GM21529 (cell line): ENCODE measurements around the gene HPCA.

Experiments used
- ATAC-seq: cut with Tn5 transposase; IDR thresholded peaks from one replicate; pipeline ENCODE4 v1.9.1; 2021; ENCODE audit not compliant: unreplicated experiment

Gene HPCA

DNA sequence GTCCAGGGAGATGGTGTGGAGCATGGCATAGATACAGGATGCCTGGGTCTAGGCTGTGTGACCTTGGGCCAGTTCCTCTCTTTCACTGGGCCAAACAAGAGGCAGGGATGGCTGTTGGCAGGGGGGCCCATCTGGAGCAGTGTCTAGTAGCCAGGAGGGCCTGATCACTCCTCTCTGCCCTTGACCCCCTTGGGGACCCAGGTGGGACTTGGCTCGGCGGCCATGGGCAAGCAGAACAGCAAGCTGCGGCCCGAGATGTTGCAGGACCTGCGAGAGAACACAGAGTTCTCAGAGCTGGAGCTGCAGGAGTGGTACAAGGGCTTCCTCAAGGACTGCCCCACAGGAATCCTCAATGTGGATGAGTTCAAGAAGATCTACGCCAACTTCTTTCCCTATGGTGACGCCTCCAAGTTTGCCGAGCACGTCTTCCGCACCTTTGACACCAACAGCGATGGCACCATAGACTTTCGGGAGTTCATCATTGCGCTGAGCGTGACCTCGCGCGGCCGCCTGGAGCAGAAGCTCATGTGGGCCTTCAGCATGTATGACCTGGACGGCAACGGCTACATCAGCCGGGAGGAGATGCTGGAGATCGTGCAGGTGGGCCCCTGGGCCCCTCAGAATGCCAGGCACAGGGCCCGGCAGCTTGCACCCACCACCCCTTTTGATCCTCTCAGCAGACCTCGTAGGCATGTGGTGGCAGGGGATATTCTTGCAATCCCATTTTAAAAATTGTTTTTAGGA lies 2.6 kb downstream of the HPCA start:
- ATAC-seq: no peak

DNA sequence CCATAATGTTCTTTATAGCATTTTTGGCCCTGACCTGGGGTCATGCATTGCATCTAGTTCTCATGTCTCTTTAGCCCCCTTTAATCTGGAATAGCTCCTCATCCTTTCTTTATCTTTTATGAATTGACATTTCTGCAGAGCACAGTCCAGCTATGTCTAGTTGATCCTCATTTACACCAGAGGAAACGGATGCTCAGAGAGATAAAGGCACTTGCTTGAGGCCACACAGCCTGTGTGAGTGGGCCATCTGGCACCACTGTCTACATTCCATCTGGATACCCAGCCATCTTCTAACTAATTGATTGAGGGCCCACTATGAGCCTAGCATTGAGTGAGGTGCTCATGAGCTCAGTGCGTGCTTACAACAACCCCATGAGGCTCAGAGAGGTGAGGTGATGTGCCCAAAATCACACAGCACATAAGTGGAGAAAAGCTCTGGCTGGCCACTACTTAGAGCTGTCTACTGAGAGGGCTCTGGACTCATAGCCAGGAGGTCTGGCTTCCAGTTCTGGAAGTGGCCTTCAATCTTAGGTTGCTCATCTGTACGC lies 3.5 kb downstream of the HPCA start:
- ATAC-seq: no peak

DNA sequence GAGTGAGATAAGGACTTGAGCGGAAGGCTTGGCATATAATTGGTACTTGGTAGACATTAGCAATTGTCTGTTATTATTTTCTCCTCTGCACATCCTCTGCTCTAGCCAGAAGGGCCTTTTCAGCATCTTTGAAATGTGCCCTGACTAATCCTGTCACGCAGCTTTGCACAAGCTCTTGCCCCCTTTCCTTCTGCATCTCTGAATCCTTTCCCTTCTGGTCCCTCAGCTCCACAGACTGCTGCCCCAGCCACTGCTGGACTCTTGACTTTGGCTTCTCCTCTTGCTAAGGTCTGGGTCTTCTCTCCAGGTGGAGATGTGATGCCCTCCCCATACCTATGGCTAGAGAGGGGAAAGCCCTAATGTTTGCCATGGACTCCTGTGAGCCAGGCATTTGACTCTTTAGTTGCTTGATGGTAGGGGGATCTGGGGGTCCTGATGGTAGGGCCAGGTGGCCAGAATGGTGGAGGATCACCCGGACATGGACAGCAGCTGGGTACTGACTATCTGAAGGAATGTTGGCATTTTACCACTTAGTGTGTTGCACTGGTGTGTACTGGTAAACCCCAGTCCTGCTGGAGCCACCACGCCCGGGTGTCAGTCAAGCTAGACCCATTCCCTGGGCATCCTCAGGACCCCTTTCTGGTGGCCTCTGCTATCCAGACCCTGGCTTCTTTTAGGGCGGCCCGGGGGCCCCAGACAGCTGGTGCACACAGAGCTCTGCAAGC lies 4.4 kb downstream of the HPCA start:
- ATAC-seq: no peak

DNA sequence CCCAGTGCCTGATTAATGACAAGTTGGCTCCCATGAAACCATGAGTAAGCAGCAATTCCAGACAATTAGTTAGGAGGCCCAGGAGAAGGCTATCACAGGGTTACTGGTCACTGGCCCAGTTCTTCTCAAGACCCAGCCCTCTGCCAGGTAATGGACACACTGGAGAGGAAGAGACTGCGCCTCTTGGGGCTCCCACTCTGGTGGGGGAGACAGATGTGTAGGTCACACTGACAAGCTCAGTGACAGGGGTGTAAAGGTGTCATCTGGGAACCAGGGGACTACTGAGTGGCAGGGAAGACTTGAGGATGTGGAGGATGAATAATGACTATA lies 4.9 kb downstream of the HPCA start:
- no peak for ATAC-seq

DNA sequence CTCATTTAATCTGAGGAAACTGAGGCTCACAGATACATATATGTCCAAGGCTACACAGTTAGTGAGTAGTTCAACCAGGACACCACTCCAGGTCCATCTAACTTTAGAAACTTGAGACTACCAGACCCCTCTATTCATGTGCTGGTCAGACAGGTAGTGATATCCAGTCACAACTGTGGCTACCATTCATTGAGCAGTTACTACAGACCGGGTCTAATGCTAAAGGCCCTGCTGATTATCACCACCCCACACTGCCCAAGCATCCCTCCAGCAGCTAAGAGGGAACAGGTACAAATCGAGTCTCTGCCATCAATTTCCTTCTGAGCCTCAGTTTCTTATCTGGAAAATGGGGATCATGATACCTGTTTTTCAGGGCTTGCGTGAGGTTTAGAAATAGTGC lies 5.3 kb downstream of the HPCA start:
- ATAC-seq: no peak

DNA sequence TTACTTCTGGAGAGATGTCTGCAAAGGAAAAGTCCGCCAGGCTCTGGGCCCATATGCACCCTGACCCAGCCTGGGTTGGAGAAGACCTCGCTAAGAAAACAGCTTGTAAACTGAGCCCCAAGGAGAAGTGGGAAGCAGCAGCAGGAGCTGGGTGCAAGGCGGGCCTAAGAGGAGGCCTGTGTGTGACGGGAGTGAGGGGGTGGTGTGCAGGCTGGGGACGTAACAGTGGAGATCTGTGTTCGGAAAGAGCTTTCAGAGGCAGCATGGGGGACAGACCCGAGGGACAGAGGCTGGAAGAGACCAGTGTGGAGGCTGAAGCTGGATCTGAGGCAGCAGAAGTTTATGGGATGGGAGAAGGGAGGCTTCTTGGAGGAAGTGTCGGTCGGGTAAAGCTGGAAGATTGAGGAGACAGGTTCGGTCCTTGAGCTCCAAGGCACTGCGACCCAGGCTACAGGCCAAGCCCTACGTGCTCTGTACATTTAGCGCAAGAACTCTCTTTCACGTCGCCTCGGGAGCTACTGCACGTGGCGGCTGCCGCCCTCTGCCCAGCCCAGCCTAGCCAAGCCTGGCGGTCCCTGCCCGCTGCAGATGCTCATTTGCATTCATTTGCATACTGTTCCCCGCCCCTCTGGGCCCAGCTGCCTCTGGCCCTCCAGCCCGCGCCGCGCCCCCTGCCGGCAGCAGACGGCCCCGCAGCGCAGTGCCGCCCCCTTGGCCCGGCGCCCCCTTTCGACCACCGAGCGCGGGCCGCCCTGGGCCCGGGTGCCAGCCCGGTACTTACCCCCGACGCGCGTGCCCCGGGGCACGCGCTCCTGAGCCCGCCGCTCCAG lies 6.3 kb downstream of the HPCA start:
- no peak for ATAC-seq

DNA sequence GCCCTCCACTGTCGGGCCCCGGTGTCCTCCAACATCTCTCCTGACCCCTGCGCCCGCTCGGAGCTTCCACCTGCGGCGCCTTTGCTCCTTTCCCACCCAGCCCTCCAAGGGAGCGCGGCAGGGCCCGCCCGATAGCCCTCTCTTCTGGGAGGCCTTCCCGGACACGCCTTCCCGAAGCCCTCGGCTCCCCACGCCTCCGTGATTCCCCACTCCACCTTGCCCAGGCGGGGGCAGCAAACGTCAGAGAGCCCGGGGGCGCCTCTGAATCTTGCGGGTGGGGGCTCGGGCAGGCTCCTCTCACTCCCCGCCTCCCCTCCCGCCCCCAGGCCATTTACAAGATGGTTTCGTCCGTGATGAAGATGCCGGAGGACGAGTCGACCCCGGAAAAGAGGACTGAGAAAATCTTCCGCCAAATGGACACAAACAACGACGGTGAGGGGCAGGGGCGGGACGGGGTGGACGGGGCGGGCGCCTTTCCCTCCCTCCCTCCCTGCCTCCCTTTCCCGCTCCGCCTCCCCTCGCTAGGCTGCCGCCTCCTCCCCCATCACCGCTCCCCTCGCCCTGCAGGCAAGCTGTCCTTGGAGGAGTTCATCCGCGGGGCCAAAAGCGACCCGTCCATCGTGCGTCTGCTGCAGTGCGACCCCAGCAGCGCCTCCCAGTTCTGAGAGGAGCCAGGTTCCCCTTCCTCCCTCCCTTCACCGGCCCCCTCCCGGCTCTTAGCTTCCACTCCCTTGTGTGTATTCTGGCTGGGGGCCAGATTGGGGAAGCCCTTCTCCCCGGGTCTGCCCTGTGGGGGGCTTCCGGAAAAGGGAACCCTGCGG lies 7.1 kb downstream of the HPCA start:
- no peak for ATAC-seq

DNA sequence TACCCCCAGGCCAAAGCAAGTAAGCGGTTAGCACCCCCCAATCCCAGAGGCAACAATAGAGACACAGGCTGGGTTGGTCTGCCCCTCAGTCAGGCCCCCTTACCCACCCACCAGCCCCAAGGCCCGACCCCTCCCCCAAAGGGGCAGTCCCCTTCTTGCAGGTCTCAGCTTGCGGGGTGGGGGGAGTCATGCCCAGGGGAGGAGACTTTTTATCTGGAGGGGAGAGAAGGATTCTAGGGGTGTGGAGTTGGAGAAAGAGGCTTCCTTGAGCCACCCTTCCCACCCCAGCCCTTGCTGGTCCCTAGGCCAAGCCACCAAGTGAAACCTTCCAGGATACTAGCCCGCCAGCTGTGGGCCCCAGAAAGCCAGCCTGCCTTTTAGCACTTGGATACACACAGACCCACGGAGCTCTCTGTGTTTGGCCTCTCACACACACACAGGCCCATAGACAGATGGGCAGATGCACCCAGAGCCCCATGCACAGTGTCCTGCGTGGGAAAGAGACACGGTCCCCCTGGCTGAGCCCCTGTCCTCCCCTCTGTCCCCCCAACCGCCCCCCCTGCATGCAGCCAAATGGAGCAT lies 7.8 kb downstream of the HPCA start:
- no peak for ATAC-seq

DNA sequence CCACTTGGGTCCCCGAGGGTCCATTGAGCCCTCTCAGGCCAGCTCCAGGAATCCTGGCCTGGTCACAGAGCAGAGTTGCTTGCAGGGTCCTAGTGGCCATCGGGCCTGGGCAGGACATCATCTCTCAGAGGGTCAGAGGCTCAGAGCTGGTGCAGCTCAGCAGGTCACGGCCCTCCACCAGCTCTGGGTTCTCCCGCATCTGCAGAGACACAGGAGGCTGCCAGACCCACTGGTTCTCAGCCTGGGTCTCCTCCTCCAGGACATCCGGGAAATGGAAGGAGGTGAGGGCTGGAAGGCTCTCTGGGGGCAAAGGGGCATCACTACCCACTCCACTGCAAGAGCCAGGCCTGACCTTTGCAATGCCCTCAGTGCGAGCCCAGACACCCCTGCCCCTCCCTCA lies 8.4 kb downstream of the HPCA start:
- ATAC-seq: no peak

DNA sequence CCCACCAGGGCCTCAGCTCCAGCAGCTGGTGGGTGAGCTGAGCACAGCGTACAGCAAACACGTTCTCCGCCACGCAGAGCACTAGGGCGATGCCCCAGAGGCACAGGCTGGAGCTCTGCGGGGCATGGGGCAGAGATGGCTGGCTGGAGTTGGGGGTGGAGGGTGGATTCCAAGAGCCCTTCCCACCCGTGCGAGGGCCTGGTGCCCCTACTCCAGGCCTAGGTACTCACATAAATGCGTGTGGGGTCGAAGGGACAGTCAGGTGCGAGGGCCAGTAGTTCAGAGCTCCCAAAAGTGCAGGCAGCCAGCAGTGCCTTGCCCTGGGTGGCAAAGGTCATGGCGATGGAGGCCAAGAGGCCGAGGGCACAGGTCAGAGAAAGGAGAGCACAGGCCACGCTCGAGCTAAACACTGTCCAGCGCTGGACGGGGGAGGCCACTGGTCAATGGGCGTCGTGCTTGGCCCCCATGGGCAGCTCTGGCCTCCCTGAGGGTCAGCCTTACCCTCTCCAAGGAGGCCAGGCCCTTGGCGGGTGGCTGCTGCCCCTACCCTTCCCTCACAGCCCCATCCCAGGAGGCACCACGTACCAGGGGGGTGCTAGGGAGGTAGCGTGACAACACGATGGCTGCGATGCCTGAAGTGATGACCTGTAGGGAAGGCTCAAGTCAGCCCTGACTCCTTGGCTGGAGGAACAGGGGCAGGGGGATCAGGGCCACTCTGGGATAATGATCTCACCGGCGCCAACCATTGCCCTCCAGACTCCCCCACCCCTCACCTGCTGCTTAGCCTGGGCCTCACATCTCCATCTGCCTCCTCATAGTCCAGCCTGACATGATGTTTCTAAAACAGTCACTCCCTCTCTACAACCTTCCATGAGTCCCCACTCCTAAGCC lies 9.3 kb downstream of the HPCA start:
- no peak for ATAC-seq

DNA sequence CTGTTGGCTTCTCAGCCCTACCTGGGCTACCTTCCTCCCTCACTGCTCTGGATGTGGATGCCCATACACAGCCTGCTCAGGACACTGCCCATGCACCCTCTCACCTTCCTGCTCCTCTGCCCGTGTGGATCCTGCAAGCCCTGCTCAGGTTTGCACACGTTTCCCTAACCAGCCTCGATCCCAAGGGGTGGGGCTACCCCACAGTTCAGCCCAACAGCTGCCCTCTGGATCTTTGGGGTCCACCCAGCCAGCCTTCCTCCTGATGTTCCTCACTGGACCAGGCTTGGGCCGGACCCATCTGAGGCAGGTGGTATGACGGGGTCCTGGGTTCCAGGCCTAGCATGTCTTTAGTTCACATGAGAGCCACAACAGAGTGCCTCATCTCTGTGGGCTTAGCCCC lies 10.2 kb downstream of the HPCA start:
- ATAC-seq: no peak

DNA sequence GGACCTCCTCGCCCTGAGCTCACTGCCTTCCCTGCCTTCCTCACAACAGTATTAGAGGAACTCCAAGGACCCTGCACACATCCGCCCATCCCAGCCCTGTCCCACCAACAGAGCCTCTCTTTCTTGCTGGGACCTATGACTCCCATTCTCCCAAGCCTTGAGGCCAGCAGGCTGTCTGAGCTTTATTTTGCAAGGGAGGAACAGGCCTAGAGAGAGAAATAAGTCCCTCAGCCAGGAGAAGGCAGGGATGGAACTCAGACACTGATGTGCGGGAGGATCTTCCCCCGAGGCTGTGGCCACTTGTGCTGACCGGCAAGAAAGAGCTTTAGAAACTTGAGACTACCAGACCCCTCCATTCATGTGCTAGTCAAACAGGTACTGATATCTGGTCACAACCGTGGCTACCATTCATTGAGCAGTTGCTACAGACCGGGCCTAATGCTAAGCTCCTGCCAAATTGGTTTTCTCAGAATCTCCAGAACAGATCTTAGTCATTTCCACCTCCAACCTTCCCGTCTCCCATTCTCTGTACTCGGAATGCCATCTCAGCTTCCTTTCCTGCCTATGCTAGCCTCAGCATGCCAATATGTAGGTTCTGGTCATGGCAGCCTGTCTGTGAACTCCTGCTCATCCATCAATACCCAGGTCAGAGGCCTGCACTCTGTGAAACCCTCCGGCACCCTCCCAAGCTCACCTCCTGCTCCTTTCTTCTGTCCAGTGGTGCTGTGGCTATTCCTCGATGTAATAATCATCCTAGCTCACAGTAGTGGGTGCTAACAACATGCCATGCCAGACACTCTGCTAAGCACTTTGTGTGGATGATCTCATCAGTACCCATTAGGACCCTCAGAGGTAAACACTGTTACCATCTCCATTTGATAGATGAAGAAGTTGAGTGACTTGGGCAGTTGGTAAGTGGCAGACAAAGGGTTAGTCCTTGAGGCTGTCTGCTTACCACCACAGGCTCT lies 11.1 kb downstream of the HPCA start:
- ATAC-seq: no peak

DNA sequence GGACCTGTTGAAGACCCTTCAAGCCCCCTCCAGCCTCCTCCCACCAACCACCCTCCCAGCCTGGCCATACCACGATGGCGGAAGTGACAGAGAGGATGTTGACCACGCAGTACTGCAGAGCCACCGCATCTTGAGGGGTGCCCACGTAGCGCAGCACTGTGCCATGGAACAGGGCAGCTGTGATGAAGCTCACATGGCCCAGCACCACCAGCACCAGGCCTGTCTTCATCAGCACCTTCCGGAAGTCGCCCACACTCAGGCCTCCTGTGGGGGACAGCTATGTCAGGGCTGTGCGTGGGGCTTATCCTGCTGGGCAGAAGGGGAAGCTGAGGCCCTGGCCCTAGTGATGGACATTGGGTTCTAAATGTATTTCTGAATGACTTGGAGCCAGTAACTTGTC lies 11.8 kb downstream of the HPCA start:
- no peak for ATAC-seq

DNA sequence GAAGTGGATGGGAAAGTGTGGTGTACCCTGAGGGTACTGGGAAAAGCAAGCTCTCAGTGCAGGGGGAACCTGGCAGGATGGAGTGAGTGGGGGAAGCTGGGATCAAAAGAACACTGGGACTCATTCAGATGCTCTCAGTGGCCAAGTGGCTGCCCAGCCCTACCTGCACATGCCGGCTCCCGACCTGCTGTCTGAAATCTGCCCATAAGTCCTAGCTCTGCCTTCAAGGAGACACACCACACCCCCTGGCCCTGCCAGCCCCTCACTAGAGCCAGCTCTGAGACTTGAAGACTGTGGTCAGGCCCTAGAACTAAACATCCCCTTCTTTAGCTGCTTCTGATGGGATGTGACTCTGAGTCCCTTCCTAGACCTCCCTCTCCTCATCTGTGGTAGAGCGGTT lies 12.7 kb downstream of the HPCA start:
- ATAC-seq: no peak

DNA sequence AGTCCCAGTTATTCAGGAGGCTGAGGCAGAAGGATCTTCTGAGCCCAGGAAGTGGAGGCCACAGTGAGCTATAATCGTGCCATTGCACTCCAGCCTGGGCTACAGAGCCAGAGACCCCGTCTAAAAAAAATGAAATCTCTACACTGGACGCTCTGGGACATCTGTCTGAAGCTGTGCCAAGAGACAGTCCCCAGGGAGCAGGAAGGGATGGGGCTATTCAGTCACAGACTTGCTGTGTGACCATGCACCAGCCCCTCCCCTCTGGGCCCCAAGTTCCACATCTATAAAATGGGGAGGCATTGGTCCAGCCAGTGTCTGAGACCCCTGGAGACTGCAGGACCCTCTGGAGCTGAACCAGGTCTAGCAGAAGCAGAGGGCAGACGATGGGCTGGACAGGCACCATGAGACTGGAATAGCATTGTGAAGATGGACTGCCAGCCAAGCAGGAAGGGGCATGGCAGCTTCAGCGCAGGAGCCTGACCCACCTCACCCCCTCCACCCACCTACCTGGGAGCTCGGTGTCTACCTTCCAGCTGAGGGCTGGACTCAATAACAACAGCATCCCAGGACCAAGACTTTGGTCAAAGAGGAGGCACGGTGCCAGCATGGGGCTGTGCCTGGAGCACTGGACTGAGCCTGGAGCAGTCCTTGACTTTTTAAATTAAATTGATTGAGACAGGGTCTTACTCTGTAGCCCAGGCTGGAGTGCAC lies 13.4 kb downstream of the HPCA start:
- no peak for ATAC-seq

DNA sequence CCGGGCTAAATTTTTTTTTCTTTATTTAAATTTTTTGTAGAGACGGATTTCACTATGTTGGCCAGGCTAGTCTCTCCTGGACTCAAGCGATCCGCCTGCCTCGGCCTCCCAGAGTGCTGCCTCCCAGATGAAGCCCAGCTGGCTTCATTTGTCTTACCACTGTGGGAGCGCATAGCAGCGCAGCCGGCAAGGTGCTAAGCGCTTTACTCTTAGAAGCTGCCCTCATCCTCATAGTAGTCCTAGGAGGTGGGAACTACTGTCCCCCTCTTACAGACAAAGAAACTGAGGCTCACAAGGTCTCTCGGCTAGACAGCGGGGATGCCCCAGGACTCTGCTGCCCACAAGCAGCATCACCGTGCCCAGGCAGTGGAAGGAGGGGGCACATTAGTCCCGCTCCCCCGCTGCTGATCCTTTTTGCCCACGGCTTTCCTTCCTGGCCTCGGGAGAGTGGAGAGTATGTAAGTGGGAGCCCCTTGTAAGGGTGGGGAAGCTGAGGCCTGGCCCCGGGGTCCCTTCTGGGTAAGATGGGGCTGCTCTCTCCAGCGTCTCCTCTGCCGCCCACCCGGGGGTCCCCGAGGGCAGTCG lies 14.2 kb downstream of the HPCA start:
- no peak for ATAC-seq
